ENCODE data around the gene STARD13. TPM values are rescaled to one million over a fixed set of nuclear protein-coding genes. Genes with fewer than 3 reads are reported as not detected.

The STARD13 gene
- total RNA-seq, 1 donor from 2014 or later = 23.6 TPM

DNA sequence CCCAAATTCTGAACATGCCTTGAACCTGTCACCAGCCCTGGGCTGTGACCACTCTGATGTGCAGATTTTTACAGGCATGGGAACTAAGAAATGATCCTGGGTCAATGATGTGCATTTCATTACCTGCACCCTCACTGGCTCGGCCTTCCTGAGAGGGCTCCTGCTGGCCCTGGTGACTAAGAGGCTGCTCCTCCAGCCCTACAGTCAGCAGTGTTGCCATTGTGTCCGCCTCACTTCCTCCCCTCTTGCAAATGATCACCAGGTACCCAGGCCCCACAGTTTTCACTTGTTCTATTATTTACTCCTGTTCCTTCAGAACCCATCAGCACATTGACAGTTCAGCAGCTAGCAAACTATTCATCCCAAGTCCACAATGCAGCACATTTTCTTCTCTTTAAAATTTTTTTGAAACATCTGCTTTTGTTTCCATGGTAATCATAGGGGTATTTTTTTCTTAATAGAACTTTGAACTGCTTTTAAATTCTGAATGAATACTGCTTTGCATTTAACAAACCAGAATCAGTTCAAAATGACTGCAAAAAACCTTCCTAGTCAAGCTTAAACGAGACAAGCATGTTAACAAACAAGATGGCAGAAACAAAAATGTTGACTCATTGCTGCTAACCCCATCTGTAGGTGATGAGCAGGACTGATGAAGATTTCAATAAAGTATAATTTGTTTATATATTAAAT is 29.3 kb downstream of the STARD13 start:
- Mint-ChIP-seq H3K9me3 (peaks cover 4% of the 10 kb centered on the region), H3K27ac (ENCODE audit: unreplicated experiment) (peak overlapping the region; percentile 38), H3K36me3 (ENCODE audit: low read depth) (peaks cover 10% of the 10 kb centered on the region), H3K4me1 (peaks cover 63% of the 10 kb centered on the region), H3K4me3 (no peak overlapping the region), H3K27me3 (ENCODE audit: low read depth) (no peaks in the 10 kb centered on the region)
- DNase-seq (ENCODE audit: low read depth, low spot score) = no peak
- TF ChIP-seq, protein P1, sequence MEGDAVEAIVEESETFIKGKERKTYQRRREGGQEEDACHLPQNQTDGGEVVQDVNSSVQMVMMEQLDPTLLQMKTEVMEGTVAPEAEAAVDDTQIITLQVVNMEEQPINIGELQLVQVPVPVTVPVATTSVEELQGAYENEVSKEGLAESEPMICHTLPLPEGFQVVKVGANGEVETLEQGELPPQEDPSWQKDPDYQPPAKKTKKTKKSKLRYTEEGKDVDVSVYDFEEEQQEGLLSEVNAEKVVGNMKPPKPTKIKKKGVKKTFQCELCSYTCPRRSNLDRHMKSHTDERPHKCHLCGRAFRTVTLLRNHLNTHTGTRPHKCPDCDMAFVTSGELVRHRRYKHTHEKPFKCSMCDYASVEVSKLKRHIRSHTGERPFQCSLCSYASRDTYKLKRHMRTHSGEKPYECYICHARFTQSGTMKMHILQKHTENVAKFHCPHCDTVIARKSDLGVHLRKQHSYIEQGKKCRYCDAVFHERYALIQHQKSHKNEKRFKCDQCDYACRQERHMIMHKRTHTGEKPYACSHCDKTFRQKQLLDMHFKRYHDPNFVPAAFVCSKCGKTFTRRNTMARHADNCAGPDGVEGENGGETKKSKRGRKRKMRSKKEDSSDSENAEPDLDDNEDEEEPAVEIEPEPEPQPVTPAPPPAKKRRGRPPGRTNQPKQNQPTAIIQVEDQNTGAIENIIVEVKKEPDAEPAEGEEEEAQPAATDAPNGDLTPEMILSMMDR (conservative IDR thresholded peaks at IDR 0.05) = no peak

DNA sequence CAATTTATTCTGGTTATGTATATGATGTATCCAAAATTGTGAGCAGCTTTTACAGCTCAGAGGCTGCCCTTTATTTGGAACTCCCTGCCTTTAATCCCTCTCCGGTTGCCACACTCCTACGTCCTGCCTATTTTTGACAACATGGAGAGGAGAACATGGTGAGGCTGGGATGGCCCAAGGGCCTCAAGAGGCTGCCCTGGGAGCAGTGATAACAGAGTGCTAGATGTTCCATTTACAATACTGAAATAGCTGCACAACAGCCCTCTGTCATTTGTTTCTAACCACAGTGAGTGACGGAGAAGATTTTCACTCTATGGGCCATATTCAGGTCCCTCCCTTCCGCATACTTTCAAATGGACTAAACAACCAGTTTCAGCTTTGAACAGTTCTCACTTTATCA is 33.4 kb downstream of the STARD13 start:
- H3K27me3 Mint-ChIP-seq (ENCODE audit: low read depth) = no peaks in the 10 kb centered on the region
- DNase-seq (ENCODE audit: low read depth, low spot score) = no peak
- TF ChIP-seq, protein P1 (conservative IDR thresholded peaks at IDR 0.05) = no peak
- peaks cover 4% of the 10 kb centered on the region for H3K9me3 Mint-ChIP-seq
- H3K27ac Mint-ChIP-seq (ENCODE audit: unreplicated experiment) = peak overlapping the region; percentile 82
- peak overlapping the region; percentile 8 for H3K4me3 Mint-ChIP-seq
- H3K4me1 Mint-ChIP-seq = peaks cover 30% of the 10 kb centered on the region
- peaks cover 11% of the 10 kb centered on the region for H3K36me3 Mint-ChIP-seq (ENCODE audit: low read depth)

DNA sequence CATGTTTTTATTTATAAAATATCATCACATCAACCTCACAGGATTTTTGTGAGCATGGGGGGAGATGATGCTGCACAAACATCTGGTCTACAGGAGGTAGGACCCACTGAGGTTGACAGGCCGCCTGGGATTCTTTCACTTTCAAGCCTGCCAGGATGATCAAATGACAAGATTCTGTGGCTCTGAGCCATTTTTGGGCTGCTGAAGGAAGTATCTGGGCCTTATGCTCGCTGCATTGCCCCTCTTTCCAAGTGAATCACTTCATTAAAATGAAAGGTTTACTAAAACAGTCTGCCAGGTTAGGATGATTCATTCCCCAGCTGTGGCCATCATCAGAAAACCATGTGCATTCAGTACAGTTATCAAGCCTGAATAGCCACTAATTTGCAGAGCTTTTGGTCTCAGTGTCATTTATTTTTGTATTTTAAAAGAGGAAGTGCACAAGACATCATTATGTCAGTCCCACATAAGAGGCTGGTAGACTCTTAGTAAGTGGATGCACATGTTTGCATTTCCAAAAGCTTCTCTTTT is 34.4 kb downstream of the STARD13 start:
- DNase-seq (ENCODE audit: low read depth, low spot score) = no peak
- peaks cover 26% of the 10 kb centered on the region for H3K4me1 Mint-ChIP-seq
- TF ChIP-seq, protein P1 (conservative IDR thresholded peaks at IDR 0.05) = no peak
- no peak overlapping the region for H3K27ac Mint-ChIP-seq (ENCODE audit: unreplicated experiment)
- H3K9me3 Mint-ChIP-seq = peaks cover 4% of the 10 kb centered on the region
- peaks cover 11% of the 10 kb centered on the region for H3K36me3 Mint-ChIP-seq (ENCODE audit: low read depth)
- no peak overlapping the region for H3K4me3 Mint-ChIP-seq
- H3K27me3 Mint-ChIP-seq (ENCODE audit: low read depth) = no peaks in the 10 kb centered on the region

DNA sequence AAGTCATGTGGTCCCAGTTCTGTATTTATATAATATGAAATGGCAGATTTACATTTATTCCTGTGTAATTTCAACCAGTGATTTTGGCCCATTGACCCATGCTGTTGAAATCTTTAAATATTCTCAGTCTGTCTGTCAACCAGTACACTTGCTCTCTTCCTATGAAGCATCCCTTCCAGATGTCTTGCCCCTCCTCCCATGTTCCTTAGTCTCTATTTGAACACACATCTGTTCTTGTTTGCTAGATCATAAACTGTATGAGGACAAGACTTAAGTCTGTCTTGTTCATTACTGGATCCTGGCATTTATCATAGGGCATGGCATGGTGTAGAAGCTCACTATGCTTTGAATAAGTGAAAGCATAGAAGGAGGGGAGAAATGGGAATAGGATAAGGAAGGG is 34.9 kb downstream of the STARD13 start:
- no peak for DNase-seq (ENCODE audit: low read depth, low spot score)
- no peaks in the 10 kb centered on the region for H3K27me3 Mint-ChIP-seq (ENCODE audit: low read depth)
- TF ChIP-seq, protein P1 (conservative IDR thresholded peaks at IDR 0.05) = no peak
- H3K4me1 Mint-ChIP-seq = peaks cover 30% of the 10 kb centered on the region
- H3K4me3 Mint-ChIP-seq = no peak overlapping the region
- peaks cover 11% of the 10 kb centered on the region for H3K36me3 Mint-ChIP-seq (ENCODE audit: low read depth)
- H3K27ac Mint-ChIP-seq (ENCODE audit: unreplicated experiment) = no peak overlapping the region
- H3K9me3 Mint-ChIP-seq = peaks cover 4% of the 10 kb centered on the region

DNA sequence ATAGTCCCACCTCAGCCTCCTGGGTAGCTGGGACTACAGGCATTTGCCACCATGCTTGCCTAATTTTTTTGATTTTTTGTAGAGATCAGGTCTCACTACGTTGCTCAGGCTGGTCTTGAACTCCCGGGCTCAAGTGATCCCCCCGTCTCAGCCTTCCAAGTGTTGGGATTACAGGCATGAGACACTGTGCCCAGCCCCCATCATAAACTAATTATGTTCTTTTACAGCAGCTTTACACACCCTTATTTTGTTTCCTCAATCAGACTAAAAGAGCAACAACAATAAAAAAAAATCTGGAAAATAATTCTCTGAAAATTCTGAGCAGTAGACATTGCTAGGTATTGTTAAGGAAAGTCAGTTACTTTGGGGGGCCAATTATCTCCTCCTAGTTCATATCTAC is 35.7 kb downstream of the STARD13 start:
- H3K27ac Mint-ChIP-seq (ENCODE audit: unreplicated experiment) = no peak overlapping the region
- H3K27me3 Mint-ChIP-seq (ENCODE audit: low read depth) = no peaks in the 10 kb centered on the region
- no peak overlapping the region for H3K4me3 Mint-ChIP-seq
- TF ChIP-seq, protein P1 (conservative IDR thresholded peaks at IDR 0.05) = no peak
- H3K36me3 Mint-ChIP-seq (ENCODE audit: low read depth) = peaks cover 11% of the 10 kb centered on the region
- H3K4me1 Mint-ChIP-seq = peaks cover 37% of the 10 kb centered on the region
- H3K9me3 Mint-ChIP-seq = peaks cover 4% of the 10 kb centered on the region
- DNase-seq (ENCODE audit: low read depth, low spot score) = no peak
